Astrocyte (in vitro differentiated cells and primary cell): ENCODE measurements around the gene MDH1B.

Source experiments
- EZH2 ChIP-seq: IDR thresholded peaks from 2 replicates; pipeline ENCODE4 v1.6.1; 2012; ENCODE audit warnings: mild to moderate bottlenecking, low read length, inconsistent platforms; ENCODE audit not compliant: insufficient read depth
- TF ChIP-seq, protein P1 (sequence below): IDR thresholded peaks from 2 replicates; pipeline ENCODE4 v1.5.1; 2011; ENCODE audit warnings: low read depth, mild to moderate bottlenecking, inconsistent platforms, low read length, moderate library complexity; ENCODE audit not compliant: insufficient read depth

GRCh38 chr2:206727287-206727686 is 37.8 kb downstream of the MDH1B start:
- TF ChIP-seq, protein P1, sequence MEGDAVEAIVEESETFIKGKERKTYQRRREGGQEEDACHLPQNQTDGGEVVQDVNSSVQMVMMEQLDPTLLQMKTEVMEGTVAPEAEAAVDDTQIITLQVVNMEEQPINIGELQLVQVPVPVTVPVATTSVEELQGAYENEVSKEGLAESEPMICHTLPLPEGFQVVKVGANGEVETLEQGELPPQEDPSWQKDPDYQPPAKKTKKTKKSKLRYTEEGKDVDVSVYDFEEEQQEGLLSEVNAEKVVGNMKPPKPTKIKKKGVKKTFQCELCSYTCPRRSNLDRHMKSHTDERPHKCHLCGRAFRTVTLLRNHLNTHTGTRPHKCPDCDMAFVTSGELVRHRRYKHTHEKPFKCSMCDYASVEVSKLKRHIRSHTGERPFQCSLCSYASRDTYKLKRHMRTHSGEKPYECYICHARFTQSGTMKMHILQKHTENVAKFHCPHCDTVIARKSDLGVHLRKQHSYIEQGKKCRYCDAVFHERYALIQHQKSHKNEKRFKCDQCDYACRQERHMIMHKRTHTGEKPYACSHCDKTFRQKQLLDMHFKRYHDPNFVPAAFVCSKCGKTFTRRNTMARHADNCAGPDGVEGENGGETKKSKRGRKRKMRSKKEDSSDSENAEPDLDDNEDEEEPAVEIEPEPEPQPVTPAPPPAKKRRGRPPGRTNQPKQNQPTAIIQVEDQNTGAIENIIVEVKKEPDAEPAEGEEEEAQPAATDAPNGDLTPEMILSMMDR, result no peak
- no peak for TF ChIP-seq EZH2
